Measurements from ENCODE around the gene THSD1. TPM values are rescaled to one million over a fixed set of nuclear protein-coding genes. Genes with fewer than 3 reads are reported as not detected.

THSD1 gene
- total and polyA plus RNA-seq, 2 donors (not counting 1 experiment from before 2014, with no cell fraction given), result 5.2 to 9.1 TPM

DNA sequence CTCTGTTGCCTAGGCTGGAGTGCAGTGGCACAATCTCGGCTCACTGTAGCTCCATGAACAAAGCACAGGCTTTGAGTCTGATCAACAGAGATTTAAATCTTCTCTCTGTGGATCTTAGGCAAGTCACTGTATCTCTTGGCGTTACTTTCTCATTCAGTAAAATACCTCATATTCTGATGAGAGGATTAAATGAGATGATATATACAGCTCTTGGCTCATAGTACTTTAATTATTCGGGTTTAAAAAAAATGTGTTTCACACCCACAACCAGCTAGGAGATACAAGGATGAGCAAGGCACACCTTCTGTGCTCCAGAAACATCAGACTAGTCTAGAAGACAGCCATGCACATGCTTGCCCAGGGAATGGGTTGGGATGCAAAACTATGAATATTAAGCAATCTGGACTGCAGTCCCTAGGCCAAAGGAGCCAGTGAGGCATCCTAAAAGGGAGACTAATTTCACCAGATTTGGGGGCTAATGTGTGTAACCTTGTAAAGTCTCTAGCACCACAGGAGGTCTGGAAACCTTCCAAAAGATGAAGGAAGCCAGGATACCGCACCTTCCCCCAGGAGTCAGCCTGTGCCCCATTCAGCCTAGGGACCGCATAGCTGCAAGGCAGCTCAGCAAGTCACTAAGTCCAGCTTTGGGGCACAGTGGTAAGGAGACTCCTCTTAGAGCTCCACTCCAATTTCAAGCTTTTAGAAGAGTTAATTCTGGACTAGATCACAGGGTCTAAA, 42.0 kb upstream of the THSD1 start:
- no peak for TF ChIP-seq EZH2 (IDR thresholded peaks at IDR 0.05; ENCODE audit: low read length, missing control alignments)
- TF ChIP-seq, protein P1, sequence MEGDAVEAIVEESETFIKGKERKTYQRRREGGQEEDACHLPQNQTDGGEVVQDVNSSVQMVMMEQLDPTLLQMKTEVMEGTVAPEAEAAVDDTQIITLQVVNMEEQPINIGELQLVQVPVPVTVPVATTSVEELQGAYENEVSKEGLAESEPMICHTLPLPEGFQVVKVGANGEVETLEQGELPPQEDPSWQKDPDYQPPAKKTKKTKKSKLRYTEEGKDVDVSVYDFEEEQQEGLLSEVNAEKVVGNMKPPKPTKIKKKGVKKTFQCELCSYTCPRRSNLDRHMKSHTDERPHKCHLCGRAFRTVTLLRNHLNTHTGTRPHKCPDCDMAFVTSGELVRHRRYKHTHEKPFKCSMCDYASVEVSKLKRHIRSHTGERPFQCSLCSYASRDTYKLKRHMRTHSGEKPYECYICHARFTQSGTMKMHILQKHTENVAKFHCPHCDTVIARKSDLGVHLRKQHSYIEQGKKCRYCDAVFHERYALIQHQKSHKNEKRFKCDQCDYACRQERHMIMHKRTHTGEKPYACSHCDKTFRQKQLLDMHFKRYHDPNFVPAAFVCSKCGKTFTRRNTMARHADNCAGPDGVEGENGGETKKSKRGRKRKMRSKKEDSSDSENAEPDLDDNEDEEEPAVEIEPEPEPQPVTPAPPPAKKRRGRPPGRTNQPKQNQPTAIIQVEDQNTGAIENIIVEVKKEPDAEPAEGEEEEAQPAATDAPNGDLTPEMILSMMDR (conservative IDR thresholded peaks at IDR 0.05 in 1 of 2, IDR thresholded peaks at IDR 0.05 in 1 of 2; ENCODE audit: low read depth in 1 of 2, low read length in 2 of 2), result no peak
- peak overlapping the region; percentile 17 for H3K4me2 ChIP-seq (ENCODE audit: extremely low read depth, insufficient read depth, low read length)
- H3K9me3 ChIP-seq (ENCODE audit: control insufficient read depth, insufficient read depth, low read depth, low read length), result no peaks in the 10 kb centered on the region
- peak overlapping the region in 2 of 4 experiments; percentile 1 to 84 for H3K4me3 ChIP-seq (replicated peaks in 1 of 4; ENCODE audit: control extremely low read depth in 1 of 4, insufficient read depth in 1 of 4, low read depth in 3 of 4, low read length in 4 of 4)
- no peak overlapping the region for H2AFZ ChIP-seq (ENCODE audit: low read length)
- H3K4me1 ChIP-seq (ENCODE audit: control insufficient read depth, extremely low read depth, insufficient read depth, low read length), result peaks cover 2% of the 10 kb centered on the region
- no peak overlapping the region for H3K27ac ChIP-seq (ENCODE audit: insufficient read depth, low read length)
- peak in 1 of 2 donors; percentile 13 for DNase-seq (ENCODE audit: low read depth in 2 of 2)
- peaks cover 45% of the 10 kb centered on the region for H3K79me2 ChIP-seq (ENCODE audit: control insufficient read depth, insufficient read depth, low read length)
- no peaks in the 10 kb centered on the region for H4K20me1 ChIP-seq (ENCODE audit: control insufficient read depth, extremely low read depth, insufficient read depth, low read length)
- no peaks in the 10 kb centered on the region for H3K36me3 ChIP-seq (ENCODE audit: control insufficient read depth, insufficient read depth, low read length)
- no peaks in the 10 kb centered on the region for H3K27me3 ChIP-seq (ENCODE audit: control insufficient read depth, insufficient read depth, low read length)
- H3K9ac ChIP-seq (ENCODE audit: insufficient read depth, low read length), result no peak overlapping the region

DNA sequence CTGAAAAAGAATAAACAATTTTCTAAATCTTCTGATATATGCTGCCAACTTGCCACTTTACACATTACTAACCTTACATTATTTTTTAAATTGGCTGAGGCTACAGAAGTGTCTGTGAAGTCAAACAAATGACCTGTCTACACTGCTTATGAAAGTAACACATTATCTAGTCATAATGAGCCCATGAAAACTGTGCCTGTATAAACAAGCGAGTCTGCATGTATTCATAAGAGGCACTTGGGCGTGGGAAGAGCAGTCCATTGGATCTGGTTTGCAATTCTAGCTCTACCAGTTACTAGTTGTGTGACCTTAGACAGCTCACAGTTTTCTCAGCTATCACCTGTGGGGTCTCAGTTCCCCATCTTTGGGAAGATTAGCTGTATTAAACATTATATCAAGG, 41.4 kb upstream of the THSD1 start:
- Histone ChIP-seq H2AFZ (ENCODE audit: low read length) (no peak overlapping the region), H3K79me2 (ENCODE audit: control insufficient read depth, insufficient read depth, low read length) (peaks cover 50% of the 10 kb centered on the region), H3K27ac (ENCODE audit: insufficient read depth, low read length) (no peak overlapping the region), H3K27me3 (ENCODE audit: control insufficient read depth, insufficient read depth, low read length) (no peaks in the 10 kb centered on the region), H4K20me1 (ENCODE audit: control insufficient read depth, extremely low read depth, insufficient read depth, low read length) (no peaks in the 10 kb centered on the region), H3K4me2 (ENCODE audit: extremely low read depth, insufficient read depth, low read length) (no peak overlapping the region), H3K4me3 (replicated peaks in 1 of 4; ENCODE audit: control extremely low read depth in 1 of 4, insufficient read depth in 1 of 4, low read depth in 3 of 4, low read length in 4 of 4) (no peak overlapping the region), H3K4me1 (ENCODE audit: control insufficient read depth, extremely low read depth, insufficient read depth, low read length) (peaks cover 2% of the 10 kb centered on the region), H3K36me3 (ENCODE audit: control insufficient read depth, insufficient read depth, low read length) (no peaks in the 10 kb centered on the region), H3K9ac (ENCODE audit: insufficient read depth, low read length) (no peak overlapping the region), H3K9me3 (ENCODE audit: control insufficient read depth, insufficient read depth, low read depth, low read length) (no peaks in the 10 kb centered on the region)
- DNase-seq (ENCODE audit: low read depth in 2 of 2), result peak; percentile 14 to 25
- TF ChIP-seq EZH2 (IDR thresholded peaks at IDR 0.05; ENCODE audit: low read length, missing control alignments), result no peak
- TF ChIP-seq, protein P1 (conservative IDR thresholded peaks at IDR 0.05 in 1 of 2, IDR thresholded peaks at IDR 0.05 in 1 of 2; ENCODE audit: low read depth in 1 of 2, low read length in 2 of 2), result no peak

DNA sequence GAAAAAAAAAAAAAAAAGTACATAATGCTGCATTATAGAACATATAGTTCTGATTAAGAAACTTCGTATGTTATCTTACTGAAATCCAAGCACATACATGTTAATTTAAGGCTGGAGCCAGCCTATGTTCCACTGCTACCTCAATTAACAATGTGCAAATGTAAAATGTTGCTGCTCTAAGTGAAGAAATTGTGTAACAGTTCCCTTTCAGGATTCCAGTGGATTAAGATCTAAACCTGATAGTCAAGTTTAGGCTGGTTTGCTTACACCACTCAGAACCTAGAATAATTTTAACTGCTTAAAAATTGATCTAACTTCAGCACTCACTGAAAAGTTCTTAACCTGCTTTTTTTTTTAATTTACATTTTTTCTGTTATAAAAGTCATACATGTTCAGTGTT, 40.3 kb upstream of the THSD1 start:
- DNase-seq (ENCODE audit: low read depth in 2 of 2), result no peak
- Histone ChIP-seq H3K27ac (ENCODE audit: insufficient read depth, low read length) (no peak overlapping the region), H3K36me3 (ENCODE audit: control insufficient read depth, insufficient read depth, low read length) (no peaks in the 10 kb centered on the region)

More for the DNA sequence above, 40.3 kb upstream of the THSD1 start:
- H2AFZ ChIP-seq (ENCODE audit: low read length), result no peak overlapping the region
- peaks cover 50% of the 10 kb centered on the region for H3K79me2 ChIP-seq (ENCODE audit: control insufficient read depth, insufficient read depth, low read length)
- H3K4me1 ChIP-seq (ENCODE audit: control insufficient read depth, extremely low read depth, insufficient read depth, low read length), result peaks cover 2% of the 10 kb centered on the region
- H4K20me1 ChIP-seq (ENCODE audit: control insufficient read depth, extremely low read depth, insufficient read depth, low read length), result no peaks in the 10 kb centered on the region
- no peaks in the 10 kb centered on the region for H3K27me3 ChIP-seq (ENCODE audit: control insufficient read depth, insufficient read depth, low read length)
- H3K4me2 ChIP-seq (ENCODE audit: extremely low read depth, insufficient read depth, low read length), result no peak overlapping the region
- H3K9me3 ChIP-seq (ENCODE audit: control insufficient read depth, insufficient read depth, low read depth, low read length), result no peaks in the 10 kb centered on the region
- no peak overlapping the region for H3K4me3 ChIP-seq (replicated peaks in 1 of 4; ENCODE audit: control extremely low read depth in 1 of 4, insufficient read depth in 1 of 4, low read depth in 3 of 4, low read length in 4 of 4)
- H3K9ac ChIP-seq (ENCODE audit: insufficient read depth, low read length), result no peak overlapping the region
- TF ChIP-seq EZH2 (IDR thresholded peaks at IDR 0.05; ENCODE audit: low read length, missing control alignments), result no peak
- TF ChIP-seq, protein P1 (conservative IDR thresholded peaks at IDR 0.05 in 1 of 2, IDR thresholded peaks at IDR 0.05 in 1 of 2; ENCODE audit: low read depth in 1 of 2, low read length in 2 of 2), result no peak

Measured in fibroblast of lung (primary cell).